Measurements from ENCODE around the gene ACOT13.

DNA sequence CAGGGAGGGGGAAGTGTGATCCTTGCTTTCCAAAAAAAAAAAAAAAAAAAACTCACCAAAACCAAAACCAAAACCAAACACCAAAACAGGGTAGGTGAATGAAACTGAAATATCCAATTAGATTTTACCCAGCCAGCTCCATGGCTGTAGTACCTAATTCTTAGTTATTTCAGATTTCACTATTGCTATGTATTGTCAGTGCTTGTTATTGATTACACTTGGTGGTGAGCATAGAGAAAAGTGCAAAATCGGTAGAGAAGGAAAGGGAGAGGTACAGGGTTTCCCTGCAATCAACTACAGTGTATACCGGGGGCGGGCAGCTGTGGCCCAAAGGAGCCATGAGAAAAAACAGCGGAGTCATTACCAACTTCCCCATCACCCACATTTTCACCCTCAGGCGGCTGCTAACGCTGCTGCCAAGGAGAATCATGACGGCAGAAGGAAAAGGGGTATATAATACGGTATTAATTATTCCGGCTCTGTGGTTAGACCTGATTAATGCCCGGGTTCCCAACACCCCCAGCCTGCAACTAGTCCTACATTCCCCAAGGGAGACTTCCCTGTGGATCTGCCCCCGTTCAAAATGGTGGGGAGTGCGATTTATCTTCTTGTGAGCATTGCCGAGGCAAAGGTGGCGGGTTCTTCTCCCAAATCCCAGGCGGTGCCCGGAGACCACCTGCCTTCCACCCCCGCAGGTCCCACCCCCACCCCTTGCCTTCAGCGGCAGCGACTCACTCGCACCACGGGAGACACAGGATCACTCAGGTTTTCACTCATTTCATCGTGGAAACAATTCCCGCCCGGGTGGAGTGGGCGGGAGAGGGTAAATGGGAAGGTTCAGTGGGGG lies 52.5 kb downstream of the ACOT13 start, which contains the start of gene C6orf62:
- TF ChIP-seq, protein P1, sequence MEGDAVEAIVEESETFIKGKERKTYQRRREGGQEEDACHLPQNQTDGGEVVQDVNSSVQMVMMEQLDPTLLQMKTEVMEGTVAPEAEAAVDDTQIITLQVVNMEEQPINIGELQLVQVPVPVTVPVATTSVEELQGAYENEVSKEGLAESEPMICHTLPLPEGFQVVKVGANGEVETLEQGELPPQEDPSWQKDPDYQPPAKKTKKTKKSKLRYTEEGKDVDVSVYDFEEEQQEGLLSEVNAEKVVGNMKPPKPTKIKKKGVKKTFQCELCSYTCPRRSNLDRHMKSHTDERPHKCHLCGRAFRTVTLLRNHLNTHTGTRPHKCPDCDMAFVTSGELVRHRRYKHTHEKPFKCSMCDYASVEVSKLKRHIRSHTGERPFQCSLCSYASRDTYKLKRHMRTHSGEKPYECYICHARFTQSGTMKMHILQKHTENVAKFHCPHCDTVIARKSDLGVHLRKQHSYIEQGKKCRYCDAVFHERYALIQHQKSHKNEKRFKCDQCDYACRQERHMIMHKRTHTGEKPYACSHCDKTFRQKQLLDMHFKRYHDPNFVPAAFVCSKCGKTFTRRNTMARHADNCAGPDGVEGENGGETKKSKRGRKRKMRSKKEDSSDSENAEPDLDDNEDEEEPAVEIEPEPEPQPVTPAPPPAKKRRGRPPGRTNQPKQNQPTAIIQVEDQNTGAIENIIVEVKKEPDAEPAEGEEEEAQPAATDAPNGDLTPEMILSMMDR (IDR thresholded peaks at IDR 0.05), result no peak
- no peak for TF ChIP-seq POLR2A (IDR thresholded peaks at IDR 0.05; ENCODE audit: low read depth)
- TF ChIP-seq POLR2AphosphoS5 (IDR thresholded peaks at IDR 0.05), result peak in 1 of 2 donors; percentile 7
- TF ChIP-seq EP300 (IDR thresholded peaks at IDR 0.05), result no peak

Data from esophagus muscularis mucosa (tissue), 4 donors.